Frontal cortex (tissue), 4 donors: ENCODE data around the gene ZCCHC24. TPM values are rescaled to one million over a fixed set of nuclear protein-coding genes. Genes with fewer than 3 reads are reported as not detected.

Source experiments
- DNase-seq, 2 donors: peaks; one replicate each; pipeline ENCODE4 v3.0.0; 2012; ENCODE audit warnings: low spot score in 2 of 2
- FAIRE-seq: peaks from 2 replicates; lab custom pipeline; 2012; peaks lifted over from hg19 to GRCh38; lab: Jason Lieb, UNC
- total RNA-seq: library from RNA; depleted of rRNA; stranded (reverse); fragments of >200 nt; gene quantifications from one replicate; pipeline ENCODE4 v1.2.3, GENCODE V29; 2014
- donor health status: control.
- donor health status: control.
- donor health status: control.

ZCCHC24 gene
- total RNA-seq, 1 donor from 2014 or later: 4.1 TPM

- no peak for FAIRE-seq
Observed at GRCh38 chr10:79387974-79388850, 57.2 kb downstream of the ZCCHC24 start.

GRCh38 chr10:79387466-79387973 is 57.9 kb downstream of the ZCCHC24 start:
- DNase-seq (peak; percentile 8 to 20), FAIRE-seq (no peak)

More at GRCh38 chr10:79387974-79388850, 57.2 kb downstream of the ZCCHC24 start:
- DNase-seq: peak; percentile 4 to 5

- DNase-seq (peak; percentile 14 to 16), FAIRE-seq (no peak)
Observed at GRCh38 chr10:79386637-79387465, 58.6 kb downstream of the ZCCHC24 start.

GRCh38 chr10:79385804-79386531 is 59.5 kb downstream of the ZCCHC24 start:
- DNase-seq (peak; percentile 22 to 24), FAIRE-seq (no peak)

- peak; percentile 6 to 8 for DNase-seq
- FAIRE-seq: no peak
Observed at GRCh38 chr10:79385392-79385795, 60.0 kb downstream of the ZCCHC24 start.

GRCh38 chr10:79384773-79385391 is 60.5 kb downstream of the ZCCHC24 start:
- FAIRE-seq (no peak), DNase-seq (peak; percentile 10 to 12)

- DNase-seq (peak in 1 of 2 donors; percentile 8), FAIRE-seq (no peak)
Observed at GRCh38 chr10:79383974-79384606, 61.3 kb downstream of the ZCCHC24 start.

GRCh38 chr10:79382491-79382941 is 62.9 kb downstream of the ZCCHC24 start:
- no peak for DNase-seq
- FAIRE-seq: no peak

GRCh38 chr10:79381804-79382221 is 63.6 kb downstream of the ZCCHC24 start:
- FAIRE-seq (no peak), DNase-seq (peak in 1 of 2 donors; percentile 44)

- DNase-seq: peak in 1 of 2 donors; percentile 14
- FAIRE-seq: no peak
Observed at GRCh38 chr10:79380946-79381721, 64.3 kb downstream of the ZCCHC24 start.

GRCh38 chr10:79380125-79380945 is 65.1 kb downstream of the ZCCHC24 start:
- no peak for FAIRE-seq

GRCh38 chr10:79379512-79380124 is 65.8 kb downstream of the ZCCHC24 start:
- FAIRE-seq (no peak), DNase-seq (peak in 1 of 2 donors; percentile 22)

More at GRCh38 chr10:79380125-79380945, 65.1 kb downstream of the ZCCHC24 start:
- peak in 1 of 2 donors; percentile 19 for DNase-seq

GRCh38 chr10:79378647-79379511 is 66.5 kb downstream of the ZCCHC24 start:
- FAIRE-seq (no peak), DNase-seq (no peak)

GRCh38 chr10:79378383-79378646 is 67.1 kb downstream of the ZCCHC24 start:
- DNase-seq: no peak
- no peak for FAIRE-seq

GRCh38 chr10:79377557-79378382 is 67.7 kb downstream of the ZCCHC24 start:
- DNase-seq (no peak), FAIRE-seq (no peak)
